Measurements from ENCODE around the gene FBLN1.

- TF ChIP-seq CTCF (IDR thresholded peaks at IDR 0.05; ENCODE audit: insufficient read depth, low read length, poor library complexity, severe bottlenecking) (no peak), EZH2phosphoT487 (conservative IDR thresholded peaks at IDR 0.05; ENCODE audit: low read length) (no peak)
These were observed 31.0 kb downstream of the FBLN1 start for GRCh38 chr22:45533703-45534102.
